Stimulated activated CD4-positive, alpha-beta T cell treated with anti-CD3 and anti-CD28 coated beads, TNF-alpha, amount 100 ng/mL, for 1 hour (primary cell): ENCODE results near the gene PLA2G6.
"Not testable (repeated sequence)": the region's sequence is repeated elsewhere in the genome, so short reads cannot be mapped to it uniquely, and the experiment has no call there.

Experiments used
- DNase-seq, 3 donors: peaks; one replicate each; pipeline ENCODE4 v3.0.0-alpha.2; 2020; ENCODE audit warnings: low read depth in 3 of 3, low spot score in 1 of 3

PLA2G6 gene

GRCh38 chr22:38169116-38169515 lies 12.5 kb downstream of the PLA2G6 start:
- no peak for DNase-seq

GRCh38 chr22:38167988-38168407 lies 13.6 kb downstream of the PLA2G6 start:
- no peak for DNase-seq

- no peak for DNase-seq
Measured at GRCh38 chr22:38165922-38166593, 15.6 kb downstream of the PLA2G6 start.

GRCh38 chr22:38164551-38164918 lies 17.1 kb downstream of the PLA2G6 start:
- DNase-seq, result no peak

- DNase-seq, result no peak
Measured at GRCh38 chr22:38163844-38164550, 17.6 kb downstream of the PLA2G6 start.

GRCh38 chr22:38162881-38163843 lies 18.5 kb downstream of the PLA2G6 start:
- DNase-seq, result no peak

GRCh38 chr22:38155703-38156102 lies 25.9 kb downstream of the PLA2G6 start:
- DNase-seq, result no peak

GRCh38 chr22:38154563-38154915 lies 27.1 kb downstream of the PLA2G6 start:
- DNase-seq, result not testable (repeated sequence)

GRCh38 chr22:38153821-38154562 lies 27.6 kb downstream of the PLA2G6 start:
- no peak for DNase-seq

- DNase-seq, result no peak
Measured at GRCh38 chr22:38151126-38151500, 30.5 kb downstream of the PLA2G6 start.

- DNase-seq, result no peak
Measured at GRCh38 chr22:38148245-38148644, 33.4 kb downstream of the PLA2G6 start.

GRCh38 chr22:38146166-38146565 lies 35.5 kb downstream of the PLA2G6 start:
- not testable (repeated sequence) for DNase-seq

GRCh38 chr22:38144025-38144405 lies 37.6 kb downstream of the PLA2G6 start:
- DNase-seq, result no peak

GRCh38 chr22:38142606-38143005 lies 39.0 kb downstream of the PLA2G6 start:
- no peak for DNase-seq

GRCh38 chr22:38141217-38141973 lies 40.2 kb downstream of the PLA2G6 start:
- DNase-seq, result no peak

- no peak for DNase-seq
Measured at GRCh38 chr22:38139901-38140300, 41.7 kb downstream of the PLA2G6 start.

GRCh38 chr22:38138961-38139360 lies 42.7 kb downstream of the PLA2G6 start:
- DNase-seq, result no peak

GRCh38 chr22:38137876-38138687 lies 43.5 kb downstream of the PLA2G6 start:
- DNase-seq, result no peak

- DNase-seq, result no peak
Measured at GRCh38 chr22:38136607-38137006, 45.0 kb downstream of the PLA2G6 start.
